GM23338 (cell line): ENCODE data around the gene CACNG1.

Source experiments
- CREB1 ChIP-seq: fragments of 250-450 bp; sonication (Bioruptor Pico); IDR thresholded peaks from 2 replicates; pipeline ENCODE4 v1.5.0; 2020; ENCODE audit warnings: low read depth, mild to moderate bottlenecking, moderate library complexity
- CTCF ChIP-seq, 2 experiments: fragments of 200-600 bp in 1 of 2; sonication (generic) in 1 of 2; conservative IDR thresholded peaks; 2 replicates each; pipeline versions ENCODE4 v1.5.1 to v1.6.1; 2016 to 2017; ENCODE audit warnings: antibody characterized with exemption in 2 of 2, low read depth in 2 of 2, mild to moderate bottlenecking in 2 of 2, moderate library complexity in 1 of 2
- ETS1 ChIP-seq: IDR thresholded peaks from 2 replicates; pipeline ENCODE4 v1.6.1; 2016; ENCODE audit warnings: antibody characterized with exemption
- EZH2 ChIP-seq: fragments of 200-600 bp; sonication (generic); IDR thresholded peaks from one replicate; pipeline ENCODE4 v1.8.0; 2017; ENCODE audit warnings: antibody characterized with exemption, mild to moderate bottlenecking, low read depth; ENCODE audit not compliant: unreplicated experiment
- EZH2phosphoT487 ChIP-seq: fragments of 200-600 bp; sonication (generic); IDR thresholded peaks from one replicate; pipeline ENCODE4 v1.8.1; 2018; ENCODE audit warnings: antibody characterized with exemption; ENCODE audit not compliant: unreplicated experiment
- JUNB ChIP-seq: IDR thresholded peaks from one replicate; pipeline ENCODE4 v1.6.1; 2016; ENCODE audit warnings: antibody characterized with exemption; ENCODE audit not compliant: unreplicated experiment
- NANOG ChIP-seq: IDR thresholded peaks from 2 replicates; pipeline ENCODE4 v1.6.1; 2016; ENCODE audit warnings: antibody characterized with exemption, borderline replicate concordance
- POLR2AphosphoS5 ChIP-seq: IDR thresholded peaks from 2 replicates; pipeline ENCODE4 v1.6.1; 2016; ENCODE audit warnings: antibody characterized with exemption, low read depth
- REST ChIP-seq: IDR thresholded peaks from one replicate; pipeline ENCODE4 v1.6.1; 2018; ENCODE audit warnings: antibody characterized with exemption; ENCODE audit not compliant: unreplicated experiment
- STAT1 ChIP-seq: IDR thresholded peaks from one replicate; pipeline ENCODE4 v1.6.1; 2016; ENCODE audit warnings: antibody characterized with exemption; ENCODE audit not compliant: unreplicated experiment
- ZNF114 ChIP-seq: fragments of 250-450 bp; sonication (Bioruptor Pico); IDR thresholded peaks from 2 replicates; pipeline ENCODE4 v1.5.0; 2020; ENCODE audit warnings: mild to moderate bottlenecking, moderate library complexity
- ZNF462 ChIP-seq: fragments of 250-450 bp; sonication (Bioruptor Pico); IDR thresholded peaks from 2 replicates; pipeline ENCODE4 v1.5.0; 2020; ENCODE audit warnings: mild to moderate bottlenecking, moderate library complexity

- no peak for TF ChIP-seq REST
- TF ChIP-seq CTCF (conservative IDR thresholded peaks at IDR 0.05; ENCODE audit: low read depth in 2 of 2), result no peak
- TF ChIP-seq POLR2AphosphoS5, result no peak
- TF ChIP-seq ETS1, result no peak
- no peak for TF ChIP-seq EZH2
- TF ChIP-seq JUNB, result no peak
- no peak for TF ChIP-seq ZNF114 (CRISPR knock-in tag)
- no peak for TF ChIP-seq CREB1 (CRISPR knock-in tag)
- TF ChIP-seq STAT1, result no peak
- TF ChIP-seq ZNF462, result no peak
- no peak for TF ChIP-seq NANOG
- no peak for TF ChIP-seq EZH2phosphoT487
These were observed 3.0 kb downstream of the CACNG1 start for GRCh38 chr17:67047382-67047781.
